Keratinocyte (primary cell): ENCODE data around the gene SPATA32. TPM values are rescaled to one million over a fixed set of nuclear protein-coding genes. Genes with fewer than 3 reads are reported as not detected.

Experiments used
- DNase-seq: peaks from one replicate; pipeline ENCODE4 v3.0.0-alpha.2; 2011; ENCODE audit warnings: low read depth, missing footprints, low spot score
- FAIRE-seq: peaks from 2 replicates; lab custom pipeline; 2011; peaks lifted over from hg19 to GRCh38; lab: Jason Lieb, UNC
- H2AFZ ChIP-seq: 2 replicates; pipeline ENCODE4 v1.6.0; 2012; ENCODE audit warnings: low read length, control low read depth, inconsistent platforms; ENCODE audit not compliant: control insufficient read depth
- H3K27ac ChIP-seq: 2 replicates; pipeline ENCODE4 v1.5.1; 2011; ENCODE audit warnings: low read length; ENCODE audit not compliant: control insufficient read depth, insufficient read depth
- H3K27me3 ChIP-seq: 3 replicates; pipeline ENCODE4 v1.6.0; 2011; ENCODE audit warnings: low read length; ENCODE audit not compliant: control insufficient read depth, insufficient read depth; ENCODE audit errors: extremely low read depth
- H3K36me3 ChIP-seq, 2 experiments: 2 replicates in 1 of 2; 3 replicates in 1 of 2; pipeline ENCODE4 v1.5.1; 2011; ENCODE audit warnings: low read length in 2 of 2, mild to moderate bottlenecking in 1 of 2; ENCODE audit not compliant: control insufficient read depth in 2 of 2, insufficient read depth in 2 of 2; ENCODE audit errors: extremely low read depth in 1 of 2
- H3K4me1 ChIP-seq: 3 replicates; pipeline ENCODE4 v1.5.1; 2011; ENCODE audit warnings: low read length; ENCODE audit not compliant: control insufficient read depth, insufficient read depth; ENCODE audit errors: extremely low read depth
- H3K4me2 ChIP-seq: 3 replicates; pipeline ENCODE4 v1.6.0; 2011; ENCODE audit warnings: low read depth, low read length; ENCODE audit not compliant: control insufficient read depth, insufficient read depth; ENCODE audit errors: extremely low read depth
- H3K4me3 ChIP-seq, 3 experiments: fragments of 200-600 bp in 1 of 3; sonication (generic) in 1 of 3; 2 replicates in 2 of 3; 3 replicates in 1 of 3; pipeline ENCODE4 v1.5.1; 2011 to 2016; ENCODE audit warnings: low read length in 3 of 3, mild to moderate bottlenecking in 3 of 3, control low read depth in 2 of 3, inconsistent platforms in 1 of 3, low read depth in 1 of 3, mixed read lengths in 1 of 3, mixed run types in 1 of 3, moderate library complexity in 1 of 3; ENCODE audit not compliant: control insufficient read depth in 2 of 3, insufficient read depth in 2 of 3; ENCODE audit errors: extremely low read depth in 1 of 3
- H3K79me2 ChIP-seq: 2 replicates; pipeline ENCODE4 v1.6.0; 2012; ENCODE audit warnings: low read length; ENCODE audit not compliant: control insufficient read depth, insufficient read depth
- H3K9ac ChIP-seq: 3 replicates; pipeline ENCODE4 v1.6.0; 2011; ENCODE audit warnings: low read length; ENCODE audit not compliant: control insufficient read depth, insufficient read depth; ENCODE audit errors: extremely low read depth
- H3K9me1 ChIP-seq: 3 replicates; pipeline ENCODE4 v1.6.0; 2011; ENCODE audit warnings: low read length; ENCODE audit not compliant: control insufficient read depth, insufficient read depth; ENCODE audit errors: extremely low read depth
- H3K9me3 ChIP-seq: 2 replicates; pipeline ENCODE4 v1.5.1; 2012; ENCODE audit warnings: low read depth, low read length; ENCODE audit not compliant: control insufficient read depth
- H4K20me1 ChIP-seq: 3 replicates; pipeline ENCODE4 v1.6.0; 2011; ENCODE audit warnings: low read length; ENCODE audit not compliant: control insufficient read depth, insufficient read depth; ENCODE audit errors: extremely low read depth
- CTCF ChIP-seq, 3 experiments: IDR thresholded peaks in 1 of 3; conservative IDR thresholded peaks in 1 of 3; optimal IDR thresholded peaks in 1 of 3; 2 replicates in 2 of 3; 3 replicates in 1 of 3; pipeline versions ENCODE3 to v1.5.1; 2011; ENCODE audit warnings: low read length in 3 of 3, mild to moderate bottlenecking in 3 of 3, moderate library complexity in 2 of 3, control low read depth in 1 of 3, inconsistent platforms in 1 of 3; ENCODE audit not compliant: insufficient read depth in 2 of 3; ENCODE audit errors: extremely low read depth in 1 of 3
- EZH2 ChIP-seq: IDR thresholded peaks from one replicate; pipeline ENCODE4 v1.6.1; 2012; ENCODE audit warnings: inconsistent platforms, mild to moderate bottlenecking, low read length, moderate library complexity
- dilution Hi-C: fragments of 300-500 bp; cut with MboI; formaldehyde crosslinking; loops from one replicate; pipeline ENCODE4 v1.7.0; 2020; ENCODE audit warnings: low sequenced_read_pairs; ENCODE audit not compliant: extremely low pct_ligation_motif_present
- polyA plus RNA-seq, 5 experiments: library from polyadenylated mRNA; depleted of rRNA in 3 of 5; stranded (reverse) in 3 of 5; stranded (forward) in 1 of 5; unstranded in 1 of 5; fragments of >200 nt; gene quantifications; 1 replicate in 1 of 5; 2 replicates in 3 of 5; 3 replicates in 1 of 5; pipeline versions ENCODE4 v1.2.1 to v1.2.3, GENCODE V29; 2011 to 2012; ENCODE audit warnings: missing spikeins in 2 of 5, low read depth in 1 of 5, low replicate concordance in 1 of 5

The SPATA32 gene
- polyA plus RNA-seq, 1 donor (not counting 4 experiments of a cell fraction or from before 2014, with no cell fraction given), result not detected

GRCh38 chr17:45246338-45246737, 15.6 kb downstream of the SPATA32 start:
- no peak for FAIRE-seq
- dilution Hi-C loops, result no loop called here
- peaks cover 0 to 11% of the 10 kb centered on the region in 2 experiments for H3K36me3 ChIP-seq
- peaks cover 3% of the 10 kb centered on the region for H3K79me2 ChIP-seq
- TF ChIP-seq CTCF (optimal IDR thresholded peaks at IDR 0.05 in 1 of 3, IDR thresholded peaks at IDR 0.05 in 1 of 3, conservative IDR thresholded peaks at IDR 0.05 in 1 of 3; ENCODE audit: extremely low read depth in 1 of 3, insufficient read depth in 2 of 3, low read length in 3 of 3) (no peak), EZH2 (no peak)
- H3K4me1 ChIP-seq, result peaks cover 11% of the 10 kb centered on the region
- H3K9me3 ChIP-seq, result no peaks in the 10 kb centered on the region
- no peak overlapping the region for H3K9ac ChIP-seq
- no peaks in the 10 kb centered on the region for H4K20me1 ChIP-seq
- H3K9me1 ChIP-seq, result no peaks in the 10 kb centered on the region
- no peak overlapping the region for H3K4me3 ChIP-seq
- DNase-seq, result no peak
- H3K27me3 ChIP-seq, result peaks cover 4% of the 10 kb centered on the region
- H3K27ac ChIP-seq, result no peak overlapping the region
- H3K4me2 ChIP-seq, result no peak overlapping the region
- H2AFZ ChIP-seq, result no peak overlapping the region

- FAIRE-seq (no peak), DNase-seq (no peak)
- Histone ChIP-seq H3K27me3 (peaks cover 15% of the 10 kb centered on the region), H3K79me2 (peaks cover 3% of the 10 kb centered on the region), H3K9ac (no peak overlapping the region), H3K36me3 (peaks cover 0 to 6% of the 10 kb centered on the region in 2 experiments), H2AFZ (no peak overlapping the region), H3K4me3 (no peak overlapping the region), H3K9me1 (no peaks in the 10 kb centered on the region), H3K27ac (no peak overlapping the region), H3K4me2 (no peak overlapping the region), H3K4me1 (peaks cover 22% of the 10 kb centered on the region), H3K9me3 (no peaks in the 10 kb centered on the region), H4K20me1 (no peaks in the 10 kb centered on the region)
- dilution Hi-C loops, result no loop called here
- TF ChIP-seq CTCF (optimal IDR thresholded peaks at IDR 0.05 in 1 of 3, IDR thresholded peaks at IDR 0.05 in 1 of 3, conservative IDR thresholded peaks at IDR 0.05 in 1 of 3; ENCODE audit: extremely low read depth in 1 of 3, insufficient read depth in 2 of 3, low read length in 3 of 3) (no peak), EZH2 (no peak)
Measured at GRCh38 chr17:45244725-45245656, 16.9 kb downstream of the SPATA32 start.
